Measurements from ENCODE around the gene TCP11L1. TPM values are rescaled to one million over a fixed set of nuclear protein-coding genes. Genes with fewer than 3 reads are reported as not detected.

The TCP11L1 gene
- total RNA-seq, 4 donors from 2014 or later, result 39.6 to 66.0 (median 58.3) TPM

- no peaks in the 10 kb centered on the region for H3K27me3 ChIP-seq
- peak overlapping the region; percentile 91 to 100 (median 98) for H3K4me3 ChIP-seq
- TF ChIP-seq CTCF (IDR thresholded peaks at IDR 0.05) (no peak), EP300 (IDR thresholded peaks at IDR 0.05) (no peak), POLR2AphosphoS5 (IDR thresholded peaks at IDR 0.05) (no peak)
- WGBS, result 5% methylated on average over 27 of the region's 30 CpGs
- no peak for DNase-seq (ENCODE audit: extremely low spot score)
- H3K36me3 ChIP-seq, result peaks cover 12 to 23% (median 14%) of the 10 kb centered on the region in 4 donors
- peak overlapping the region; percentile 98 to 99 (median 99) for H3K27ac ChIP-seq (replicated peaks in 1 of 4)
- H3K4me1 ChIP-seq, result peaks cover 6 to 24% (median 19%) of the 10 kb centered on the region in 4 donors
- intact Hi-C loops (cut with DNase I), result no loop called here
- no peaks in the 10 kb centered on the region for H3K9me3 ChIP-seq
Observed at GRCh38 chr11:33040033-33040861, 875 bp downstream of the TCP11L1 start.

- Histone ChIP-seq H3K9me3 (no peaks in the 10 kb centered on the region), H3K27ac (replicated peaks in 1 of 4) (peak overlapping the region; percentile 98 to 99 (median 99)), H3K4me1 (peaks cover 6 to 24% (median 21%) of the 10 kb centered on the region in 4 donors), H3K27me3 (no peaks in the 10 kb centered on the region), H3K4me3 (peak overlapping the region in 3 of 4 donors; percentile 91 to 100 (median 99)), H3K36me3 (peaks cover 14 to 30% (median 19%) of the 10 kb centered on the region in 4 donors)
- TF ChIP-seq CTCF (IDR thresholded peaks at IDR 0.05) (no peak), EP300 (IDR thresholded peaks at IDR 0.05) (no peak), POLR2AphosphoS5 (IDR thresholded peaks at IDR 0.05) (no peak), POLR2A (IDR thresholded peaks at IDR 0.05; ENCODE audit: low read depth) (no peak)
- WGBS, result 65% methylated on average over 5 of the region's 5 CpGs
- intact Hi-C loops (cut with DNase I), result no loop called here
- no peak for DNase-seq (ENCODE audit: extremely low spot score)
Observed at GRCh38 chr11:33040862-33041453, 1.6 kb downstream of the TCP11L1 start.

GRCh38 chr11:33043221-33043830, 4.0 kb downstream of the TCP11L1 start:
- Histone ChIP-seq H3K4me3 (no peak overlapping the region), H3K9me3 (no peaks in the 10 kb centered on the region), H3K36me3 (peaks cover 14 to 44% (median 25%) of the 10 kb centered on the region in 4 donors), H3K27me3 (no peaks in the 10 kb centered on the region), H3K4me1 (peaks cover 6 to 24% (median 21%) of the 10 kb centered on the region in 4 donors), H3K27ac (replicated peaks in 1 of 4) (no peak overlapping the region)
- 81% methylated on average over 2 of the region's 2 CpGs for WGBS
- TF ChIP-seq POLR2AphosphoS5 (IDR thresholded peaks at IDR 0.05) (no peak), EP300 (IDR thresholded peaks at IDR 0.05) (no peak), POLR2A (IDR thresholded peaks at IDR 0.05; ENCODE audit: low read depth) (no peak), CTCF (IDR thresholded peaks at IDR 0.05) (no peak)
- no peak for DNase-seq (ENCODE audit: extremely low spot score)
- intact Hi-C loops (cut with DNase I), result no loop called here

- peaks cover 14 to 46% (median 26%) of the 10 kb centered on the region in 4 donors for H3K36me3 ChIP-seq
- DNase-seq (ENCODE audit: extremely low spot score), result no peak
- intact Hi-C loops (cut with DNase I), result no loop called here
- no peak overlapping the region for H3K27ac ChIP-seq (replicated peaks in 1 of 4)
- H3K4me1 ChIP-seq, result peaks cover 6 to 22% (median 19%) of the 10 kb centered on the region in 4 donors
- H3K9me3 ChIP-seq, result no peaks in the 10 kb centered on the region
- TF ChIP-seq EP300 (IDR thresholded peaks at IDR 0.05), result no peak
- TF ChIP-seq CTCF (IDR thresholded peaks at IDR 0.05), result no peak
- WGBS, result 98% methylated on average over 4 of the region's 4 CpGs
- H3K27me3 ChIP-seq, result no peaks in the 10 kb centered on the region
- H3K4me3 ChIP-seq, result no peak overlapping the region
Observed at GRCh38 chr11:33044285-33044756, 4.9 kb downstream of the TCP11L1 start.
